OCI-LY3 (cell line): Measurements from ENCODE around the gene SHTN1.

Experiments
- CTCF ChIP-seq: fragments of 200-600, 300-600 bp; sonication (generic); IDR thresholded peaks from 2 replicates; pipeline ENCODE4 v1.5.1; 2014; ENCODE audit warnings: antibody characterized with exemption, low read length, low read depth
- EZH2phosphoT487 ChIP-seq: fragments of 200-600 bp; shearing (Covaris generic); IDR thresholded peaks from 2 replicates; pipeline ENCODE4 v1.6.1; 2018; ENCODE audit warnings: antibody characterized with exemption, mixed run types, low read depth

- TF ChIP-seq CTCF, result no peak
- no peak for TF ChIP-seq EZH2phosphoT487
Measured at GRCh38 chr10:117005527-117006055, 604 bp upstream of the SHTN1 start.
